LNCaP clone FGC (cell line): ENCODE measurements around the gene RBSN.

ENCODE experiments used
- DNase-seq: peaks from one replicate; pipeline ENCODE4 v3.0.0-alpha.2; 2011; ENCODE audit warnings: low read depth
- H3K4me3 ChIP-seq: 2 replicates; pipeline ENCODE4 v1.5.1; 2011; ENCODE audit warnings: mild to moderate bottlenecking, low read depth, low read length, control low read depth
- CTCF ChIP-seq: IDR thresholded peaks from 2 replicates; pipeline ENCODE4 v1.5.1; 2012; ENCODE audit warnings: mild to moderate bottlenecking; ENCODE audit not compliant: control insufficient read depth, insufficient read depth; ENCODE audit errors: extremely low read depth

The RBSN gene

GRCh38 chr3:15043408-15044171, 55.4 kb downstream of the RBSN start:
- no peak for DNase-seq
- no peak overlapping the region for H3K4me3 ChIP-seq
- TF ChIP-seq CTCF = no peak

- no peak overlapping the region for H3K4me3 ChIP-seq
- no peak for TF ChIP-seq CTCF
- no peak for DNase-seq
Observed at GRCh38 chr3:15042936-15043335, 56.0 kb downstream of the RBSN start.

- no peak for TF ChIP-seq CTCF
Observed at GRCh38 chr3:15041950-15042349, 57.0 kb downstream of the RBSN start.

GRCh38 chr3:15040844-15041243, 58.1 kb downstream of the RBSN start:
- DNase-seq = no peak
- H3K4me3 ChIP-seq = no peak overlapping the region
- no peak for TF ChIP-seq CTCF

More at GRCh38 chr3:15041950-15042349, 57.0 kb downstream of the RBSN start:
- no peak for DNase-seq
- no peak overlapping the region for H3K4me3 ChIP-seq

GRCh38 chr3:15038306-15038705, 60.6 kb downstream of the RBSN start:
- no peak overlapping the region for H3K4me3 ChIP-seq
- peak; percentile 83 for DNase-seq
- TF ChIP-seq CTCF = no peak

- no peak for TF ChIP-seq CTCF
- no peak for DNase-seq
- no peak overlapping the region for H3K4me3 ChIP-seq
Observed at GRCh38 chr3:15033103-15033502, 65.8 kb downstream of the RBSN start.

- TF ChIP-seq CTCF = no peak
- no peak overlapping the region for H3K4me3 ChIP-seq
- DNase-seq = no peak
Observed at GRCh38 chr3:15032650-15033049, 66.3 kb downstream of the RBSN start.
